HepG2 (cell line): ENCODE data around the gene OASL. TPM values are rescaled to one million over a fixed set of nuclear protein-coding genes. Genes with fewer than 3 reads are reported as not detected.

Experiments used
- ATAC-seq: fragments of 200-7000 bp; cut with Tn5 transposase; 3 replicates; pipeline ENCODE4 v1.9.1; 2020; ENCODE audit warnings: mild to moderate bottlenecking, moderate library complexity
- BruUV-seq: library from RNA; stranded (reverse); fragments of 400-500 nt; replicated peaks from 2 replicates; lab custom pipeline; 2021; lab: Mats Ljungman, UMichigan
- CTCF ChIA-PET: fragments of 300-600 bp; formaldehyde crosslinking; extraction: SDS; loops from one replicate; lab custom pipeline; 2021; ENCODE audit warnings: low total read pairs, inconsistent platforms, low intra/inter-chr PET ratio; lab: Yijun Ruan, JAX
- POLR2A ChIA-PET: fragments of 350-600 bp; sonication (Branson Sonifier 250); formaldehyde crosslinking; loops from one replicate; lab custom pipeline; 2020; ENCODE audit warnings: antibody characterized with exemption, inconsistent platforms; lab: Yijun Ruan, JAX
- DNase-seq: peaks from one replicate; pipeline ENCODE4 v3.0.0-alpha.2; 2015; ENCODE audit warnings: low spot score
- FAIRE-seq: peaks from 3 replicates; lab custom pipeline; 2011; peaks lifted over from hg19 to GRCh38; lab: Jason Lieb, UNC
- H2AFZ ChIP-seq: one replicate; pipeline ENCODE4 v1.6.1; 2011; ENCODE audit warnings: low read length, inconsistent platforms
- H3K27ac ChIP-seq: fragments of 300-600 bp; 3 replicates; pipeline ENCODE4 v1.8.0; 2011; ENCODE audit warnings: mixed run types, mild to moderate bottlenecking, mixed read lengths, low read length, inconsistent platforms; ENCODE audit not compliant: insufficient read depth; ENCODE audit errors: extremely low read length
- H3K27me3 ChIP-seq, 2 experiments: fragments of 200-600 bp in 1 of 2; 2 replicates in 1 of 2; 3 replicates in 1 of 2; pipeline versions ENCODE4 v1.6.0 to v1.8.0; 2011; ENCODE audit warnings: low read length in 2 of 2, mild to moderate bottlenecking in 2 of 2, moderate library complexity in 2 of 2, inconsistent platforms in 1 of 2; ENCODE audit not compliant: insufficient read depth in 2 of 2, control insufficient read depth in 1 of 2
- H3K36me3 ChIP-seq, 2 experiments: fragments of 200-600 bp in 1 of 2; replicated peaks in 1 of 2; 2 replicates in 1 of 2; 3 replicates in 1 of 2; pipeline versions ENCODE4 v1.5.1 to v1.8.0; 2011; ENCODE audit warnings: low read length in 2 of 2, inconsistent platforms in 1 of 2; ENCODE audit not compliant: insufficient read depth in 2 of 2, control insufficient read depth in 1 of 2
- H3K4me1 ChIP-seq: 2 replicates; pipeline ENCODE4 v1.5.1; 2012; ENCODE audit warnings: low read length, inconsistent platforms; ENCODE audit not compliant: insufficient read depth
- H3K4me2 ChIP-seq: 2 replicates; pipeline ENCODE4 v1.6.0; 2011; ENCODE audit warnings: low read depth, low read length, inconsistent platforms
- H3K4me3 ChIP-seq, 3 experiments: fragments of 200-600 bp in 1 of 3; sonication (generic), shearing (Covaris generic) in 1 of 3; replicated peaks in 1 of 3; 2 replicates each; pipeline ENCODE4 v1.5.1; 2011 to 2016; ENCODE audit warnings: low read length in 3 of 3, inconsistent platforms in 2 of 3, low read depth in 2 of 3, mild to moderate bottlenecking in 2 of 3, control low read depth in 1 of 3, mixed read lengths in 1 of 3; ENCODE audit not compliant: insufficient read depth in 1 of 3
- H3K79me2 ChIP-seq: one replicate; pipeline ENCODE4 v1.6.1; 2011; ENCODE audit warnings: low read length, inconsistent platforms; ENCODE audit not compliant: insufficient read depth
- H3K9ac ChIP-seq: 2 replicates; pipeline ENCODE4 v1.6.0; 2011; ENCODE audit warnings: mild to moderate bottlenecking, low read depth, low read length, inconsistent platforms; ENCODE audit not compliant: insufficient read depth
- H3K9me3 ChIP-seq: 2 replicates; pipeline ENCODE4 v1.5.1; 2012; ENCODE audit warnings: mild to moderate bottlenecking, low read length
- H4K20me1 ChIP-seq: 2 replicates; pipeline ENCODE4 v1.6.0; 2011; ENCODE audit warnings: inconsistent platforms, mild to moderate bottlenecking, low read length, moderate library complexity; ENCODE audit not compliant: insufficient read depth
- ASH2L ChIP-seq: fragments of 300-600, 200-600 bp; sonication (generic); IDR thresholded peaks from 2 replicates; pipeline ENCODE4 v1.7.0; 2017; ENCODE audit warnings: low read depth, mild to moderate bottlenecking, moderate library complexity, mixed read lengths, low read length; ENCODE audit not compliant: insufficient read length
- ATF1 ChIP-seq: IDR thresholded peaks from 2 replicates; pipeline ENCODE4 v1.6.1; 2016; ENCODE audit warnings: mild to moderate bottlenecking, control low read depth
- CREM ChIP-seq, 2 experiments: sonication (generic) in 1 of 2; formaldehyde crosslinking in 1 of 2; IDR thresholded peaks; 2 replicates each; pipeline versions ENCODE4 v1.4.0 to v1.6.1; 2016 to 2020; ENCODE audit warnings: antibody characterized with exemption in 1 of 2, mild to moderate bottlenecking in 1 of 2, missing genetic modification reagents in 1 of 2
- GATAD2A ChIP-seq: IDR thresholded peaks from 2 replicates; pipeline ENCODE4 v1.6.1; 2016
- SMAD1 ChIP-seq: sonication (generic); formaldehyde crosslinking; IDR thresholded peaks from 2 replicates; pipeline ENCODE4 v1.4.0; 2020; ENCODE audit warnings: missing genetic modification reagents, low read depth, mild to moderate bottlenecking, borderline replicate concordance
- SRSF4 ChIP-seq: fragments of 200-400 bp; formaldehyde crosslinking; IDR thresholded peaks from one replicate; pipeline ENCODE4 v1.6.1; 2018; ENCODE audit warnings: mild to moderate bottlenecking, low read depth, low read length, moderate library complexity; ENCODE audit not compliant: poor library complexity, severe bottlenecking
- STAG1 ChIP-seq: sonication (generic); formaldehyde crosslinking; IDR thresholded peaks from 2 replicates; pipeline ENCODE4 v1.4.0; 2020; ENCODE audit warnings: missing genetic modification reagents
- ZNF503 ChIP-seq: sonication (generic); formaldehyde crosslinking; IDR thresholded peaks from 2 replicates; pipeline ENCODE4 v1.4.0; 2020; ENCODE audit warnings: missing genetic modification reagents
- ZNF678 ChIP-seq: sonication (generic); formaldehyde crosslinking; IDR thresholded peaks from 2 replicates; pipeline ENCODE4 v1.4.0; 2020; ENCODE audit warnings: mild to moderate bottlenecking, missing genetic modification reagents
- WGBS: methylation state at CpG from one replicate; pipeline ENCODE4 v1.1.6; 2017; ENCODE audit warnings: low lambda C conversion rate; 5-methylcytosine and 5-hydroxymethylcytosine counted together
- in situ Hi-C: cut with HindIII; loops from 2 replicates; pipeline ENCODE4 v1.10.0; 2017; ENCODE audit warnings: low pct_unique_long_range_greater_than_20kb; ENCODE audit not compliant: extremely low pct_ligation_motif_present
- intact Hi-C: fragments of 100-400 bp; cut with micrococcal nuclease; formaldehyde crosslinking; loops from one replicate; pipeline ENCODE4 v1.10.0; 2022; ENCODE audit not compliant: unreplicated experiment
- polyA plus RNA-seq, 8 experiments: library from polyadenylated mRNA; depleted of rRNA in 3 of 8; stranded (reverse) in 7 of 8; unstranded in 1 of 8; fragments of >200 nt; fragmentation: Illumina TruSeq in 4 of 8; extraction: Trizol in 4 of 8; gene quantifications; 2 replicates each; pipeline versions ENCODE4 v1.2.1 to v1.2.3, GENCODE V29; 2011 to 2016; ENCODE audit warnings: low read depth in 4 of 8, missing spikeins in 1 of 8, mixed read lengths in 1 of 8; ENCODE audit not compliant: insufficient read depth in 1 of 8
- total RNA-seq, 5 experiments: library from RNA; depleted of rRNA; stranded (reverse); fragments of >200 nt; fragmentation: Illumina TruSeq; extraction: Trizol; gene quantifications; 2 replicates each; pipeline ENCODE4 v1.2.3, GENCODE V29; 2016; ENCODE audit warnings: low read depth in 1 of 5
- TF ChIP-seq, protein P1 (sequence below): IDR thresholded peaks from 2 replicates; pipeline ENCODE4 v1.6.1; 2018; ENCODE audit warnings: missing genetic modification reagents, mild to moderate bottlenecking, missing compliant biosample characterization
- TF ChIP-seq, protein P2 (sequence below): sonication (generic); formaldehyde crosslinking; IDR thresholded peaks from 2 replicates; pipeline ENCODE4 v1.5.0; 2020; ENCODE audit warnings: mild to moderate bottlenecking, missing genetic modification reagents, moderate library complexity

OASL gene
- total and polyA plus RNA-seq, 2 of the 13 experiments (the other 11 are each of a cell fraction or from before 2014, with no cell fraction given) = 0.11 to 0.22 TPM

- TF ChIP-seq ASH2L (peak; percentile 88), SRSF4 (no peak), GATAD2A (CRISPR knock-in tag) (peak; percentile 38; the same call in 1 of the 2 replicates), SMAD1 (CRISPR knock-in tag) (peak; percentile 52; the same call in 1 of the 2 replicates), ATF1 (CRISPR knock-in tag) (peak; percentile 98), ZNF503 (CRISPR knock-in tag) (0 out of 2 replicates have a peak, but pooled peaks have one; percentile 31)
- TF ChIP-seq, protein P1, sequence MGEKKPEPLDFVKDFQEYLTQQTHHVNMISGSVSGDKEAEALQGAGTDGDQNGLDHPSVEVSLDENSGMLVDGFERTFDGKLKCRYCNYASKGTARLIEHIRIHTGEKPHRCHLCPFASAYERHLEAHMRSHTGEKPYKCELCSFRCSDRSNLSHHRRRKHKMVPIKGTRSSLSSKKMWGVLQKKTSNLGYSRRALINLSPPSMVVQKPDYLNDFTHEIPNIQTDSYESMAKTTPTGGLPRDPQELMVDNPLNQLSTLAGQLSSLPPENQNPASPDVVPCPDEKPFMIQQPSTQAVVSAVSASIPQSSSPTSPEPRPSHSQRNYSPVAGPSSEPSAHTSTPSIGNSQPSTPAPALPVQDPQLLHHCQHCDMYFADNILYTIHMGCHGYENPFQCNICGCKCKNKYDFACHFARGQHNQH = peak; percentile 50; the same call in 1 of the 2 replicates
These were observed 22.9 kb downstream of the OASL start, which contains the start of gene C12orf43 (continued) for GRCh38 chr12:121015825-121016766.

DNA sequence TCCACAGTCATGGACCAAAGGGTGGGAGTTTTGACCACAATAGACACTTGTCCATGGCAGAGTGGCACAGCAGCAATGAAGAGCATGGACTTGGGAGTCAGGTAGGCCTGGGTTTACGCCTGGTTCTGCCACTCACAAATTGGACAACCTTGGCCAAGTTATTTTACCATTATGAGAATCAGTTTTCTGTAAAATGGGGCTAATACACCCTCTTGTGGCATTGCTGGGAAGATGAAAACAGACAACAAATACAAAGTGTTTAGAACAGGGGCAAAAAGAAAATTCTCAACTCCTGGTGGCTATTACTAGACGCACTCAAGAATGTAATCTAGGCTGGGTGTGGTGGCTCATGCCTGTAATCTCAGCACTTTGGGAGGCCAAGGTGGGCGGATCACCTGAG, 25.3 kb downstream of the OASL start:
- H3K27ac ChIP-seq = no peak overlapping the region
- intact Hi-C loops = no loop called here
- no peaks in the 10 kb centered on the region for H3K9me3 ChIP-seq
- H2AFZ ChIP-seq = no peak overlapping the region
- no peak overlapping the region for H3K9ac ChIP-seq
- H3K4me3 ChIP-seq = no peak overlapping the region
- H3K27me3 ChIP-seq = no peaks in the 10 kb centered on the region; a peak in 1 of 5 replicates
- H3K36me3 ChIP-seq = peaks cover 6 to 32% of the 10 kb centered on the region in 2 experiments
- H3K4me2 ChIP-seq = no peak overlapping the region
- ChIA-PET POLR2A (no interaction called here), CTCF (no interaction called here)
- H4K20me1 ChIP-seq = no peaks in the 10 kb centered on the region; the same call in 1 of the 2 replicates
- FAIRE-seq (no peak), DNase-seq (no peak), ATAC-seq (no peak)
- no TSS peak for BruUV-seq
- H3K79me2 ChIP-seq = peaks cover 15% of the 10 kb centered on the region
- 90% methylated on average over 3 of the region's 3 CpGs for WGBS
- TF ChIP-seq STAG1 (peak; percentile 35), CREM (IDR thresholded peaks at IDR 0.05) (no peak), CREM (CRISPR knock-in tag; IDR thresholded peaks at IDR 0.05) (no peak), ZNF678 (CRISPR knock-in tag) (no peak)
- TF ChIP-seq, protein P2, sequence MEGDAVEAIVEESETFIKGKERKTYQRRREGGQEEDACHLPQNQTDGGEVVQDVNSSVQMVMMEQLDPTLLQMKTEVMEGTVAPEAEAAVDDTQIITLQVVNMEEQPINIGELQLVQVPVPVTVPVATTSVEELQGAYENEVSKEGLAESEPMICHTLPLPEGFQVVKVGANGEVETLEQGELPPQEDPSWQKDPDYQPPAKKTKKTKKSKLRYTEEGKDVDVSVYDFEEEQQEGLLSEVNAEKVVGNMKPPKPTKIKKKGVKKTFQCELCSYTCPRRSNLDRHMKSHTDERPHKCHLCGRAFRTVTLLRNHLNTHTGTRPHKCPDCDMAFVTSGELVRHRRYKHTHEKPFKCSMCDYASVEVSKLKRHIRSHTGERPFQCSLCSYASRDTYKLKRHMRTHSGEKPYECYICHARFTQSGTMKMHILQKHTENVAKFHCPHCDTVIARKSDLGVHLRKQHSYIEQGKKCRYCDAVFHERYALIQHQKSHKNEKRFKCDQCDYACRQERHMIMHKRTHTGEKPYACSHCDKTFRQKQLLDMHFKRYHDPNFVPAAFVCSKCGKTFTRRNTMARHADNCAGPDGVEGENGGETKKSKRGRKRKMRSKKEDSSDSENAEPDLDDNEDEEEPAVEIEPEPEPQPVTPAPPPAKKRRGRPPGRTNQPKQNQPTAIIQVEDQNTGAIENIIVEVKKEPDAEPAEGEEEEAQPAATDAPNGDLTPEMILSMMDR (CRISPR knock-in tag) = peak; percentile 30
- in situ Hi-C loops = no loop called here
- H3K4me1 ChIP-seq = peaks cover 32% of the 10 kb centered on the region
